ENCODE data around the gene TBX1. TPM values are rescaled to one million over a fixed set of nuclear protein-coding genes. Genes with fewer than 3 reads are reported as not detected.

Gene TBX1
- total RNA-seq, 4 donors from 2014 or later, result 1.6 to 7.0 (median 4.8) TPM

- H3K9me3 ChIP-seq, result no peaks in the 10 kb centered on the region
- no peaks in the 10 kb centered on the region for H3K36me3 ChIP-seq
- H3K4me1 ChIP-seq, result peaks cover 29% of the 10 kb centered on the region
- 70% methylated on average over 4 of the region's 4 CpGs for WGBS
- H3K27ac ChIP-seq, result no peak overlapping the region
- H3K27me3 ChIP-seq, result peaks cover 1% of the 10 kb centered on the region
- no peak overlapping the region for H3K4me3 ChIP-seq
- no peak for TF ChIP-seq CTCF (IDR thresholded peaks at IDR 0.05)
- TF ChIP-seq POLR2AphosphoS5 (IDR thresholded peaks at IDR 0.05), result no peak
- TF ChIP-seq EP300 (IDR thresholded peaks at IDR 0.05), result no peak
- TF ChIP-seq POLR2A (IDR thresholded peaks at IDR 0.05), result no peak
- DNase-seq (ENCODE audit: low spot score in 2 of 2), result no peak
These were observed 11.8 kb downstream of the TBX1 start for GRCh38 chr22:19772422-19772672.

- H3K27me3 ChIP-seq, result no peaks in the 10 kb centered on the region
These were observed 12.3 kb downstream of the TBX1 start for GRCh38 chr22:19772673-19773469.

GRCh38 chr22:19773470-19774040, 13.0 kb downstream of the TBX1 start:
- WGBS, result 92% methylated on average over 8 of the region's 9 CpGs
- Histone ChIP-seq H3K27me3 (no peaks in the 10 kb centered on the region), H3K36me3 (no peaks in the 10 kb centered on the region), H3K4me1 (peaks cover 17% of the 10 kb centered on the region), H3K4me3 (no peak overlapping the region), H3K27ac (no peak overlapping the region), H3K9me3 (no peaks in the 10 kb centered on the region)
- no peak for TF ChIP-seq POLR2AphosphoS5 (IDR thresholded peaks at IDR 0.05)
- TF ChIP-seq POLR2A (IDR thresholded peaks at IDR 0.05), result no peak
- no peak for TF ChIP-seq EP300 (IDR thresholded peaks at IDR 0.05)
- TF ChIP-seq CTCF (IDR thresholded peaks at IDR 0.05), result no peak
- DNase-seq (ENCODE audit: low spot score in 2 of 2), result no peak

More at GRCh38 chr22:19772673-19773469, 12.3 kb downstream of the TBX1 start:
- Histone ChIP-seq H3K4me1 (peaks cover 23% of the 10 kb centered on the region), H3K4me3 (no peak overlapping the region), H3K36me3 (no peaks in the 10 kb centered on the region), H3K9me3 (no peaks in the 10 kb centered on the region), H3K27ac (no peak overlapping the region)
- TF ChIP-seq POLR2A (IDR thresholded peaks at IDR 0.05), result no peak
- no peak for TF ChIP-seq CTCF (IDR thresholded peaks at IDR 0.05)
- no peak for TF ChIP-seq EP300 (IDR thresholded peaks at IDR 0.05)
- WGBS, result 88% methylated on average over 17 of the region's 25 CpGs
- no peak for DNase-seq (ENCODE audit: low spot score in 2 of 2)

GRCh38 chr22:19774628-19775027, 14.1 kb downstream of the TBX1 start:
- TF ChIP-seq CTCF (IDR thresholded peaks at IDR 0.05) (no peak), POLR2AphosphoS5 (IDR thresholded peaks at IDR 0.05) (no peak), EP300 (IDR thresholded peaks at IDR 0.05) (no peak), POLR2A (IDR thresholded peaks at IDR 0.05) (no peak)
- H3K27me3 ChIP-seq, result no peaks in the 10 kb centered on the region
- peaks cover 17% of the 10 kb centered on the region for H3K4me1 ChIP-seq
- H3K27ac ChIP-seq, result no peak overlapping the region
- H3K4me3 ChIP-seq, result no peak overlapping the region
- no peaks in the 10 kb centered on the region for H3K36me3 ChIP-seq
- no peaks in the 10 kb centered on the region for H3K9me3 ChIP-seq
- 93% methylated on average over 8 of the region's 8 CpGs for WGBS
- no peak for DNase-seq (ENCODE audit: low spot score in 2 of 2)

GRCh38 chr22:19775496-19776325, 15.1 kb downstream of the TBX1 start:
- H3K36me3 ChIP-seq, result no peaks in the 10 kb centered on the region
- H3K27me3 ChIP-seq, result no peaks in the 10 kb centered on the region
- H3K4me3 ChIP-seq, result no peak overlapping the region
- peaks cover 17% of the 10 kb centered on the region for H3K4me1 ChIP-seq
- no peaks in the 10 kb centered on the region for H3K9me3 ChIP-seq
- 87% methylated on average over 20 of the region's 24 CpGs for WGBS
- no peak overlapping the region for H3K27ac ChIP-seq
- DNase-seq (ENCODE audit: low spot score in 2 of 2), result no peak
- no peak for TF ChIP-seq EP300 (IDR thresholded peaks at IDR 0.05)
- TF ChIP-seq POLR2AphosphoS5 (IDR thresholded peaks at IDR 0.05), result no peak
- TF ChIP-seq CTCF (IDR thresholded peaks at IDR 0.05), result no peak
- no peak for TF ChIP-seq POLR2A (IDR thresholded peaks at IDR 0.05)
